GM19023 (cell line): ENCODE measurements around the gene KSR1.

Source experiments
- ATAC-seq: cut with Tn5 transposase; IDR thresholded peaks from one replicate; pipeline ENCODE4 v1.9.1; 2021; ENCODE audit warnings: mild to moderate bottlenecking, moderate library complexity; ENCODE audit not compliant: unreplicated experiment

Gene KSR1

GRCh38 chr17:27603421-27603770 is 147.1 kb downstream of the KSR1 start:
- no peak for ATAC-seq

- ATAC-seq: no peak
Observed at GRCh38 chr17:27603880-27604794, 147.9 kb downstream of the KSR1 start.

- no peak for ATAC-seq
Observed at GRCh38 chr17:27605409-27605808, 149.2 kb downstream of the KSR1 start.

- no peak for ATAC-seq
Observed at GRCh38 chr17:27607521-27608091, 151.4 kb downstream of the KSR1 start.

- no peak for ATAC-seq
Observed at GRCh38 chr17:27608328-27609230, 152.3 kb downstream of the KSR1 start.

GRCh38 chr17:27609611-27610303 is 153.5 kb downstream of the KSR1 start:
- no peak for ATAC-seq

- ATAC-seq: no peak
Observed at GRCh38 chr17:27610304-27610677, 154.0 kb downstream of the KSR1 start.

GRCh38 chr17:27612160-27612770 is 156.0 kb downstream of the KSR1 start:
- no peak for ATAC-seq

- ATAC-seq: no peak
Observed at GRCh38 chr17:27613433-27613832, 157.2 kb downstream of the KSR1 start.

GRCh38 chr17:27615121-27615520 is 158.9 kb downstream of the KSR1 start:
- ATAC-seq: no peak

GRCh38 chr17:27616414-27616813 is 160.2 kb downstream of the KSR1 start:
- ATAC-seq: no peak

- no peak for ATAC-seq
Observed at GRCh38 chr17:27618417-27618816, 162.2 kb downstream of the KSR1 start.

- ATAC-seq: no peak
Observed at GRCh38 chr17:27620721-27621120, 164.5 kb downstream of the KSR1 start.

GRCh38 chr17:27621536-27621935 is 165.3 kb downstream of the KSR1 start:
- no peak for ATAC-seq

GRCh38 chr17:27621942-27622559 is 165.8 kb downstream of the KSR1 start:
- ATAC-seq: no peak

GRCh38 chr17:27622986-27623385 is 166.7 kb downstream of the KSR1 start:
- ATAC-seq: no peak

- no peak for ATAC-seq
Observed at GRCh38 chr17:27623614-27624013, 167.4 kb downstream of the KSR1 start.

- ATAC-seq: no peak
Observed at GRCh38 chr17:27624539-27624938, 168.3 kb downstream of the KSR1 start.

GRCh38 chr17:27625856-27626255 is 169.6 kb downstream of the KSR1 start:
- no peak for ATAC-seq

- ATAC-seq: no peak
Observed at GRCh38 chr17:27627514-27627913, 171.3 kb downstream of the KSR1 start.
